ENCODE results near the gene NKPD1.

Gene NKPD1, protein sequence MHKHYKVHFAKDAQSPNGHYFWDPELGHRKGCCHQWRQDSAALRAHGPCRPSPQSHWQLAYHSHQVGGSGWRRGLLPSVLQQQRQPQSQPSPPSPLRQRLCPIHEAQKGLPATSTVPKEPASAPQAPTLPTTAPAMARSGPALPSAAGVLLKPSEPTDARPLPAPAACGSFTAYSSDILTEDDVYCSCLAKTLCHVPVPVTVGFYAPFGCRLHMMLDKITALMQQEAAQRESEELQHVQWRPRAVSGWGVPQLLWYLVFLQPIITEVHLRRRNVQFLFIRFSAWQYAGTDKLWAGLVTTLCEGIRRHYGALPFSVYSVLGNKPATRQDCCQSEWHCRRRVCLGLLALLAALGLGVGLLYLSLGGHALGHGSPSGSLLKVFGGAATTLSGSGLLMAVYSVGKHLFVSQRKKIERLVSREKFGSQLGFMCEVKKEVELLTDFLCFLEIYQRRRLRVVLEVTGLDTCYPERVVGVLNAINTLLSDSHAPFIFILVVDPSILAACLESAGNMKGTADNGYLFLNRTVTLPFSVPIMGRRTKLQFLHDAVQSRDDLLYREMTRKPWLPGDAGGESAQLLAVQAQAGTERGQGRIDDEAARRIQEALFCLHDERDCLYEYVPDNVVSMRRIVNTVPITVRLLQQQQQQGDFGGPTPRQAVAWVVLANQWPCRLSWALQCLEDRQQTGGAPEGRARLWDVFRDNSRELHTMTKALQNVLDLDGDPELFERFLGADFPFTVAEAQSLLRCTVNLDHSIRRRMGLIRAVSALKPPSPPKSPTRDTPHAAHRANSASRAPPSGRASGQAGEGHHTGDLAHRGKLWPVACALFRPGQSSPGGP

GRCh38 chr19:45160870-45161737 is at the start of gene NKPD1:
Gene NKPD1 (minus strand): TSS chr19:45160982. CDS start chr19:45160150, 832 bp downstream.
- no peak for DNase-seq

GRCh38 chr19:45206328-45206727 is 45.5 kb upstream of the NKPD1 start:
- no peak for DNase-seq

GRCh38 chr19:45205810-45206209 is 45.0 kb upstream of the NKPD1 start:
- DNase-seq: no peak

DNA sequence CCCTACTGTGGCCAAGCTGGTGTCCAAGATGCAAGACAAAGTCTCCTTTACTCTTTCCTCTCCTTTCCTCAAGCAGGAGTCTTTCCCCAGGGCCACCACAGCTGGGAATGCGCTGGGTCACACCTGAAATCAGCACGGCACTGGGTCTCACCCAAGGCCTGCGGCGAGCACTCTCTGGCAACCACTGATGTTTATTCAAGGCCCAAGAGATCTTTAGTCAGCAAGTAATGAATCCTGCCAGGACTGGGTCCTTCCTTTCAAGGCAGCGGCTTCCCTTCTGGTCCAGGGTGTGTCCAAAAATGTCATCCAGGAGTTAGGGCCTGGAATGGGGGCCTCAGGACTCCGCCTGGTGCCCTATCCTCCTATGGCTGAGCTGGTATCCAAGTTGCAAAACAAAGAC is 41.9 kb upstream of the NKPD1 start:
- DNase-seq: no peak

DNA sequence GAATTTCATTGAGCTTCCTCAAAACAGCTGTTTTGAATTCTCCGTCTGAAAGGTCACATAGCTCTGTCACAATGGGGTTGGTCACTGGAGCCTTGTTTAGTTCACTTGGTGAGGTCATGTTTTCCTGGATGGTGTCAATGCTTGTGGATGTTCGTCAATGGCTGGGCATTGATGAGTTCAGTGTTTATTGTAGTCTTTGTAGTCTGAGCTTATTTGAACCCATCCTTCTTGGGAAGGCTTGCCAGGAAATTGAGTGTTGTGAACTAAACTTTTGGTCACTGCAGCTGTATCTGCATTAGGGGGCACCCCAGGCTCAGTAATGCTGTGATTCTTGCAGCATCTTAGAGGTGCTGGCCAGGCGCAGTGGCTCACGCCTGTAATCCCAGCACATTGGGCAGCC is 39.8 kb upstream of the NKPD1 start:
- no peak for DNase-seq

DNA sequence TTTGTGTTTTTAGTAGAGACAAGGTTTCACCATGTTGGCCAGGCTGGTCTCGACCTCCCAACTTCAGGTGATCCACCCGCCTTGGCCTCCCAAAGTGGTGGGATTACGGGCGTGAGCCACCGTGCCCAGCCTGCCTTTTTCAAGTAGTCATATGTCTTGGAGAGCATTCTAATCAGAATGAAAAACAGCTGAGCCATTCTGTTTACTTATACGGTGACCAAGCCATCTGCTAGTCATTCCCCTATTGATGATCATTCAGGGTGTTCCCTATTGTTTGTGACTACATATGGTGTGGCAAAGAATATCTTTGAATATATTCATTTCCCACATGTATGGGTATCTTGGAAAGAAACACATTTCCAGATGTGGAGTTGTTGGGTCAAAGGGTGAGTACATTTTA is 35.0 kb upstream of the NKPD1 start:
- no peak for DNase-seq

GRCh38 chr19:45191375-45191774 is 30.6 kb upstream of the NKPD1 start:
- DNase-seq: no peak

DNA sequence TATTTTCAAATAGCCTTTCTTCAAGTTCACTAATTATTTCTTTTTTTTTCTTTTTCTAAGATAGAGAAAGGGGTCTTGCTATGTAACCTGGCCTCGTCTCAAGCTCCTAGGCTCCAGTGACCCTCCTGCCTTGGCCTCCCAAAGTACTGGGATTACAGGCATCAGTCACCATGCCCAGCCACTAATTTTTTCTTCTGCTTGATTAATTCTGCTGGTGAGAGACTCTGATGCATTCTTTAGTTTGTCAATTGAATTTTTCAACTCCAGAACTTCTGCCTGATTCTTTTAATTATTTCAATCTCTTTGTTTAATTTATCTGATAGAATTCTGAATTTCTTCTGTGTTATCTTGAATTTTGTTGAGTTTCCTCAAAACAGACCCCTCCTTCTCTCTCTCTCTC is 29.2 kb upstream of the NKPD1 start:
- DNase-seq: no peak

GRCh38 chr19:45187421-45188100 is 26.8 kb upstream of the NKPD1 start:
- DNase-seq: peak; percentile 31 to 61

GRCh38 chr19:45186509-45187334 is 25.9 kb upstream of the NKPD1 start:
- no peak for DNase-seq

DNA sequence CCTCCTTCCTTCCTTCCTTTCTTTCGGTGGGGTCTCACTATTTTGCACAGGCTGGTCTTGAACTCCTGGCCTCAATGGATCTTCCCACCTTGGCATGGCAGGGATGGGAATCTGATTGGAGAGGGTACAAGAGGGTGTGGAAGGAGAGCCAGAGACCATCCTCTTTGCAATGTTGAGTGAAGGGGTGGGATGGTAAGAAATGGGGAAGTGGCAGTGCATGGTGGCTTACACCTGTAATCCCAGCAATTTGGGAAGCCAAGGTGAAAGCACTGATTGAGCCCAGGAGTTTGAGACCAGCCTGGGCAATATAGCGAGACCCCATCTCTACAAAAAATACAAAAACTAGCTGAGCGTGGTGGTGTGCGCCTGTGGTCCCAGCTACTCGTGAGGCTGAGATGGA is 23.3 kb upstream of the NKPD1 start:
- no peak for DNase-seq

- DNase-seq: no peak
Observed at GRCh38 chr19:45182758-45183157, 22.0 kb upstream of the NKPD1 start.

DNA sequence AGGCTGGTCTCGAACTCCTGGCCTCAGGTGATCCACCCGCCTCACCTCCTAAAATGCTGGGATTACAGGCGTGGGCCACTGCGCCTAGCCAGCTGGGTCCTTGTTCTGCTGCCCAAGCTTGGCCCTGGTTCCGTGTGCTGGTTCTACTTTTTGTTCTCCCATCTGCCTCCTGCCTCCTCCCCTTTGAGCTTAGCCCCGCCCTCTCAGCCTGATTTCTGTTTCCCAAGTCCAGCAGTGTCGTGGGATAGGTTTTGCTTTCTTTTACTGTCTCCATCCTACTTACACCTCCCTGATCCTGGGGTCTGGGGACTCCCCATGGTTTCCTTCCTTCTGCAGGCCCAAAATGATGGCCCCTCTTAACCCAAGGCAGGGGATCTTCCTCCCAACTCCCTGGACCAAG is 20.2 kb upstream of the NKPD1 start:
- no peak for DNase-seq

GRCh38 chr19:45179892-45180370 is 19.1 kb upstream of the NKPD1 start:
- DNase-seq: no peak

- DNase-seq: peak; percentile 18 to 37
Observed at GRCh38 chr19:45179072-45179891, 18.5 kb upstream of the NKPD1 start.

DNA sequence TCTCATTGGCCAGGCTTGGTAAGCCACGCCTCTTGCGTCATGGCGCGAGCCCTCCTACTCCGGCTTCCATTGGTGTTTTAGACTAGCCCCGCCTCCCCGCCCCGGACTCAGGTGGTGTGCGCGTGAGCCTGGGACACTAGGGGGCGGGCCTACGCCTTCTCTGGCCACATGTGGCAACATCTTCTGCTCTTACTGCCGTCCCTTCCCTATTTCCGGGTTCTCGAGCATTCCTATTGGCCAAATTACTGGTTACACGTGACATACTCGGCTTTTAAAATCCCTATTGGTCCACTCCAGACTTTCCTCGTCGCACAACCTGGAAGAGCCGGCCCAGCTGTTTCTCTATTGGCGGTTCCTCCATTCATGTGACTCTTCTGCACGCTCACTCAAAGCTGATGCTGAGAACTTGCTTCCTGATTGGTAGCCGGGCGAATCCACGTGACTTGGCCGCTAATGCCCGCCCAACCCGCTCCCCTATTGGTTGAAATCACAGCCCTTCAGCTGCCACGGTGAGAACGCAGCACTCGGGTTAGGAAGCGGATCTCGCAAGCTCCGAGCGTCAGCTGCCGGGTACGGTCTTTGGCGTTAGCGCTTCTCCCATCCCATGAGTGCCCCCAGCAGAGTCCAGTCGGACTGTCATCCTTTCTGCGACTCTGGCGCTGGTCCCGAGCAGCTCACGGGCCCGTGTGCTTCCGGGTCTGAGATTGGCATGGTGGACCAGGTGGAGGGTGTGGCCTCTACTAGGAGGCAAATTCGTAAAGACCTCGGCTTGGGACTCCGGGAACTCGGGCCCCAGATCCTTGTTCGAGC is 17.7 kb upstream of the NKPD1 start, which contains the start of gene BLOC1S3:
Gene BLOC1S3 (plus strand): TSS at position 523 of the 810 bp plus-strand sequence. CDS start 513 bp downstream, outside the sequence.
- peak; percentile 100 for DNase-seq

GRCh38 chr19:45177817-45178261 is 17.1 kb upstream of the NKPD1 start, which contains the start of gene TRAPPC6A:
Gene TRAPPC6A (minus strand): TSS chr19:45178237. CDS start chr19:45178218, 19 bp downstream.
- DNase-seq: no peak

- no peak for DNase-seq
Observed at GRCh38 chr19:45175515-45176345, 14.9 kb upstream of the NKPD1 start.
